UCSD-AML1 (cell line): Measurements from ENCODE around the gene VPS13D.
"Not testable (repeated sequence)": the region's sequence is repeated elsewhere in the genome, so short reads cannot be mapped to it uniquely, and the experiment has no call there.

Experiments
- DNase-seq: peaks from one replicate; lab custom pipeline; 2025; ENCODE audit not compliant: unreplicated experiment; lab: John Stamatoyannopoulos, UW

The VPS13D gene

GRCh38 chr1:12359359-12360133 is 129.7 kb downstream of the VPS13D start:
- no peak for DNase-seq

- DNase-seq = no peak
These were observed 138.8 kb downstream of the VPS13D start for GRCh38 chr1:12368646-12369045.

GRCh38 chr1:12369258-12369657 is 139.4 kb downstream of the VPS13D start:
- no peak for DNase-seq

- no peak for DNase-seq
These were observed 140.6 kb downstream of the VPS13D start for GRCh38 chr1:12370333-12370975.

- DNase-seq = no peak
These were observed 141.2 kb downstream of the VPS13D start for GRCh38 chr1:12371053-12371452.

- DNase-seq = no peak
These were observed 142.3 kb downstream of the VPS13D start for GRCh38 chr1:12372180-12372579.

GRCh38 chr1:12372761-12373160 is 142.9 kb downstream of the VPS13D start:
- DNase-seq = no peak

- DNase-seq = no peak
These were observed 145.5 kb downstream of the VPS13D start for GRCh38 chr1:12375133-12375829.

- DNase-seq = no peak
These were observed 146.6 kb downstream of the VPS13D start for GRCh38 chr1:12376236-12377045.

- no peak for DNase-seq
These were observed 150.8 kb downstream of the VPS13D start for GRCh38 chr1:12380326-12381249.

- DNase-seq = no peak
These were observed 153.2 kb downstream of the VPS13D start for GRCh38 chr1:12383001-12383400.

GRCh38 chr1:12383786-12384185 is 154.0 kb downstream of the VPS13D start:
- no peak for DNase-seq

GRCh38 chr1:12384836-12385456 is 155.1 kb downstream of the VPS13D start:
- no peak for DNase-seq

- DNase-seq = no peak
These were observed 156.3 kb downstream of the VPS13D start for GRCh38 chr1:12386130-12386529.

- no peak for DNase-seq
These were observed 157.8 kb downstream of the VPS13D start for GRCh38 chr1:12387641-12388040.

- DNase-seq = not testable (repeated sequence)
These were observed 160.5 kb downstream of the VPS13D start for GRCh38 chr1:12390296-12390695.

- no peak for DNase-seq
These were observed 167.9 kb downstream of the VPS13D start for GRCh38 chr1:12397462-12398450.

GRCh38 chr1:12398479-12398878 is 168.6 kb downstream of the VPS13D start:
- no peak for DNase-seq
